GM18505 (cell line): ENCODE results near the gene BMF.
A peak's percentile ranks its signal among the peaks of the same experiment; 100 is the strongest.
"Not testable (repeated sequence)": the region's sequence is repeated elsewhere in the genome, so short reads cannot be mapped to it uniquely, and the experiment has no call there.

ENCODE experiments used
- ATAC-seq: cut with Tn5 transposase; IDR thresholded peaks from one replicate; pipeline ENCODE4 v1.9.1; 2021; ENCODE audit not compliant: unreplicated experiment
- POLR2A ChIP-seq: IDR thresholded peaks from 4 replicates; pipeline ENCODE4 v1.6.1; 2011; ENCODE audit warnings: borderline replicate concordance; ENCODE audit not compliant: insufficient read depth, insufficient read length; ENCODE audit errors: extremely low read depth

BMF gene

GRCh38 chr15:40118473-40118872, 9.8 kb upstream of the BMF start:
- TF ChIP-seq POLR2A: no peak
- ATAC-seq: no peak

GRCh38 chr15:40115670-40116093, 7.0 kb upstream of the BMF start:
- peak; percentile 60 for TF ChIP-seq POLR2A
- peak; percentile 88 for ATAC-seq

GRCh38 chr15:40115106-40115505, 6.4 kb upstream of the BMF start:
- not testable (repeated sequence) for ATAC-seq

GRCh38 chr15:40114218-40114617, 5.5 kb upstream of the BMF start:
- TF ChIP-seq POLR2A: no peak
- ATAC-seq: no peak

- TF ChIP-seq POLR2A: no peak
- ATAC-seq: no peak
Observed at GRCh38 chr15:40112789-40113188, 4.1 kb upstream of the BMF start.

GRCh38 chr15:40111888-40112287, 3.2 kb upstream of the BMF start:
- no peak for TF ChIP-seq POLR2A
- ATAC-seq: no peak

GRCh38 chr15:40110866-40111550, 2.3 kb upstream of the BMF start:
- no peak for ATAC-seq
- TF ChIP-seq POLR2A: no peak

- ATAC-seq: no peak
- TF ChIP-seq POLR2A: no peak
Observed at GRCh38 chr15:40108061-40108854, 421 bp downstream of the BMF start.

GRCh38 chr15:40106203-40107161, 2.2 kb downstream of the BMF start:
- peak; percentile 20 for ATAC-seq
- peak; percentile 55 for TF ChIP-seq POLR2A

- TF ChIP-seq POLR2A: peak; percentile 87
- ATAC-seq: no peak
Observed at GRCh38 chr15:40105517-40106202, 3.0 kb downstream of the BMF start.

GRCh38 chr15:40104865-40105516, 3.7 kb downstream of the BMF start:
- ATAC-seq: no peak
- no peak for TF ChIP-seq POLR2A

GRCh38 chr15:40104296-40104864, 4.3 kb downstream of the BMF start:
- no peak for ATAC-seq
- no peak for TF ChIP-seq POLR2A
